ENCODE measurements around the gene TTC32.

The TTC32 gene

GRCh38 chr2:19868701-19869580 is 32.8 kb downstream of the TTC32 start:
- TF ChIP-seq, protein P1, sequence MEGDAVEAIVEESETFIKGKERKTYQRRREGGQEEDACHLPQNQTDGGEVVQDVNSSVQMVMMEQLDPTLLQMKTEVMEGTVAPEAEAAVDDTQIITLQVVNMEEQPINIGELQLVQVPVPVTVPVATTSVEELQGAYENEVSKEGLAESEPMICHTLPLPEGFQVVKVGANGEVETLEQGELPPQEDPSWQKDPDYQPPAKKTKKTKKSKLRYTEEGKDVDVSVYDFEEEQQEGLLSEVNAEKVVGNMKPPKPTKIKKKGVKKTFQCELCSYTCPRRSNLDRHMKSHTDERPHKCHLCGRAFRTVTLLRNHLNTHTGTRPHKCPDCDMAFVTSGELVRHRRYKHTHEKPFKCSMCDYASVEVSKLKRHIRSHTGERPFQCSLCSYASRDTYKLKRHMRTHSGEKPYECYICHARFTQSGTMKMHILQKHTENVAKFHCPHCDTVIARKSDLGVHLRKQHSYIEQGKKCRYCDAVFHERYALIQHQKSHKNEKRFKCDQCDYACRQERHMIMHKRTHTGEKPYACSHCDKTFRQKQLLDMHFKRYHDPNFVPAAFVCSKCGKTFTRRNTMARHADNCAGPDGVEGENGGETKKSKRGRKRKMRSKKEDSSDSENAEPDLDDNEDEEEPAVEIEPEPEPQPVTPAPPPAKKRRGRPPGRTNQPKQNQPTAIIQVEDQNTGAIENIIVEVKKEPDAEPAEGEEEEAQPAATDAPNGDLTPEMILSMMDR (IDR thresholded peaks at IDR 0.05; ENCODE audit: low read depth, low read length): no peak
- peak; percentile 18 to 56 for DNase-seq (ENCODE audit: low read depth in 2 of 2)
- H3K4me3 ChIP-seq (replicated peaks in 1 of 2; ENCODE audit: low read depth in 2 of 2, low read length in 2 of 2): peak overlapping the region; percentile 55 to 59

DNA sequence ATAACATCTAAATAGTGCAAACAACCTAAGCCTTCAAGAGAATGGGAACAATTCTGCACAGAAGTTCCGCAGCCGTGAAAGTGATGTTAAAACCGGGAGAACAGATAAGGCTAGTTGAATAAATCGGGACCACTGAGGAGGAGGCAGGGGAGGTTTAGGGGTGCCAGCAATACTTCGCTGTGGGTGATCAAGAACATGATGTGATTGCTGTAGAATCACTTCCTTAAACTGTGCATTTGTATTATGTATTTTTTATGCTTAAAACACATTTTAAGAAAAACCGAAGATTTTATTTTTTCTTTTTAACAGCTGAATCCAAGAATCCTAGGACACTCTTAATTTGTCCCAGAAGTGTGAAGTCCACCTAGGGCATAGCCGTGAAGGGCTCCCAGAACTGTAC is 33.6 kb downstream of the TTC32 start:
- TF ChIP-seq, protein P1 (IDR thresholded peaks at IDR 0.05; ENCODE audit: low read depth, low read length): no peak
- DNase-seq (ENCODE audit: low read depth in 2 of 2): no peak
- peak overlapping the region; percentile 55 to 59 for H3K4me3 ChIP-seq (replicated peaks in 1 of 2; ENCODE audit: low read depth in 2 of 2, low read length in 2 of 2)

DNA sequence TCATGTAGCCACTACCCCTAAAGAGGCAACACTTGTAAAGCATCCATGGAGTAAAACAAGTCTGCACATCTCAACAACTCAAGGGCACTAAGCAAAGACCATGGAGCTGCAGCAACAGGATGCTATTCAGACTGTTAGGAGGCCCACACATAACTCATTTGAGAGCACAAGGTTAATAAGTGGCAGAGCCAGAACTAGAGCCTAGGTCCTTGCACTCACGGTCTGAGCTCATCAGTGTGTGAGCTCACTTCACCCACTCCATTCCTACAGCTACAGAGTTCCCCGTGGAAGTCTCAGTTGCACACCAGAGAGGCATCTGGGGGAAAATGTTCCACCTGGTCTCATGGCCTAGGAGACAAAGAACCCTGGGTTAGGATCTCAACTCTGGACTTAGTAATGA is 35.0 kb downstream of the TTC32 start:
- TF ChIP-seq, protein P1 (IDR thresholded peaks at IDR 0.05; ENCODE audit: low read depth, low read length): no peak
- no peak overlapping the region for H3K4me3 ChIP-seq (replicated peaks in 1 of 2; ENCODE audit: low read depth in 2 of 2, low read length in 2 of 2)
- no peak for DNase-seq (ENCODE audit: low read depth in 2 of 2)

- TF ChIP-seq, protein P1 (IDR thresholded peaks at IDR 0.05; ENCODE audit: low read depth, low read length): no peak
- no peak overlapping the region for H3K4me3 ChIP-seq (replicated peaks in 1 of 2; ENCODE audit: low read depth in 2 of 2, low read length in 2 of 2)
- DNase-seq (ENCODE audit: low read depth in 2 of 2): no peak
Observed at GRCh38 chr2:19865151-19865550, 36.6 kb downstream of the TTC32 start.

GRCh38 chr2:19864381-19864780 is 37.4 kb downstream of the TTC32 start:
- TF ChIP-seq, protein P1 (IDR thresholded peaks at IDR 0.05; ENCODE audit: low read depth, low read length): no peak
- H3K4me3 ChIP-seq (replicated peaks in 1 of 2; ENCODE audit: low read depth in 2 of 2, low read length in 2 of 2): no peak overlapping the region
- no peak for DNase-seq (ENCODE audit: low read depth in 2 of 2)

DNA sequence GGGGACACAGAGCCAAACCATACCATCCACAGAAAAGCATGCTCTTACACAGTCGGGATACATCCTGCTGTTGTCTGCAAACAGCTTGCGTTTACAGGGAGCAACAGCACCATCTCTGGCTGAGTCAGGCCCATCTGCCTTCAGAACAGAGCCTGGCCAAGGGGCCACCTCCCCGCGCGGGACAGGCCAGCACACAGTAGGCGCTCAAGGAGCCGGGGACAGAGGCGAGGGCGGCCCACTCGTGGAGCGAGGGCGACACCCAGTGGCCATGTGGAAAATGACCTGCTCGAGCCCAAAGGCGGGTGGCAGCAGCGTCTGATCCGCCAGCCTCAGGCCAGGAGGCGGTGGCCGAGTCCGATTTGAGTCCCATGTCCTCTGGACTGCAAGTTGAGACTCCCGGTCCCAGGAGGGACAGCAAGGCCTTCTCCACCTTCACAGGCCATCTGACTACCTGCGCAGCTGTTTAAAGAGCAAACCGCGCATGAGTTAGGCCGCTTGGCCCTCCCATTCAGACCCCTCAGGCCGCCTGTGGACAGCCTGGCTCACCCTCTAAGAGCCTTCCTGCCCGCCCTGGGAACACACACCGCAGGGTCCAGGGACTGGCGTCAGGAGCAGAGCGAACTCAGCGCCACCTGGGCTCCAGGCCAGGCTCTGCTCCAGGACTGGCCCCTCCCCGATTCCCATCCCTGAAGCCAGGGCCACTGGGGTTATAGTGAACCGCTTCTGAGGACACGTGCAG is 38.3 kb downstream of the TTC32 start:
- TF ChIP-seq, protein P1 (IDR thresholded peaks at IDR 0.05; ENCODE audit: low read depth, low read length): peak; percentile 80
- peak; percentile 64 to 65 for DNase-seq (ENCODE audit: low read depth in 2 of 2)
- no peak overlapping the region for H3K4me3 ChIP-seq (replicated peaks in 1 of 2; ENCODE audit: low read depth in 2 of 2, low read length in 2 of 2)
